Smooth muscle cell (in vitro differentiated cells): Measurements from ENCODE around the gene TK1. TPM values are rescaled to one million over a fixed set of nuclear protein-coding genes. Genes with fewer than 3 reads are reported as not detected.
"Not testable (repeated sequence)": the region's sequence is repeated elsewhere in the genome, so short reads cannot be mapped to it uniquely, and the experiment has no call there.

Source experiments
- DNase-seq: peaks from one replicate; lab custom pipeline; 2025; ENCODE audit not compliant: unreplicated experiment; lab: John Stamatoyannopoulos, UW
- H2AFZ ChIP-seq: fragments of 200-600 bp; sonication (generic); 2 replicates; pipeline ENCODE4 v1.6.0; 2016; ENCODE audit warnings: antibody characterized with exemption, low read depth, mild to moderate bottlenecking
- H3F3A ChIP-seq: fragments of 200-600 bp; sonication (generic); 2 replicates; pipeline ENCODE4 v1.6.0; 2017; ENCODE audit warnings: antibody characterized with exemption, low read depth
- H3K27ac ChIP-seq: fragments of 200-600 bp; sonication (generic); 2 replicates; pipeline ENCODE4 v1.5.1; 2016; ENCODE audit warnings: low read depth, mild to moderate bottlenecking
- H3K27me3 ChIP-seq: fragments of 200-600 bp; sonication (generic); 2 replicates; pipeline ENCODE4 v1.6.1; 2016; ENCODE audit warnings: low read depth, mild to moderate bottlenecking
- H3K36me3 ChIP-seq: fragments of 200-600 bp; sonication (generic); 2 replicates; pipeline ENCODE4 v1.5.1; 2016; ENCODE audit warnings: low read depth
- H3K4me1 ChIP-seq: fragments of 200-600 bp; sonication (generic); 2 replicates; pipeline ENCODE4 v1.5.1; 2016; ENCODE audit warnings: low read depth
- H3K4me2 ChIP-seq: fragments of 200-600 bp; sonication (generic); 2 replicates; pipeline ENCODE4 v1.6.0; 2016; ENCODE audit warnings: mild to moderate bottlenecking
- H3K4me3 ChIP-seq: fragments of 200-600 bp; sonication (generic); 2 replicates; pipeline ENCODE4 v1.5.1; 2016; ENCODE audit warnings: mild to moderate bottlenecking
- H3K79me2 ChIP-seq: fragments of 200-600 bp; sonication (generic); 2 replicates; pipeline ENCODE4 v1.6.0; 2016; ENCODE audit warnings: low read depth, mild to moderate bottlenecking
- H3K9ac ChIP-seq: fragments of 200-600 bp; sonication (generic); 2 replicates; pipeline ENCODE4 v1.6.0; 2016; ENCODE audit warnings: low read depth
- H3K9me3 ChIP-seq: fragments of 200-600 bp; sonication (generic); replicated peaks from 2 replicates; pipeline ENCODE4 v1.5.1; 2016; ENCODE audit warnings: low read depth
- H4K20me1 ChIP-seq: fragments of 200-600 bp; sonication (generic); 2 replicates; pipeline ENCODE4 v1.6.0; 2016; ENCODE audit warnings: low read depth
- CTCF ChIP-seq: fragments of 200-600 bp; sonication (generic); IDR thresholded peaks from 2 replicates; pipeline ENCODE4 v1.5.1; 2017; ENCODE audit warnings: borderline replicate concordance, mild to moderate bottlenecking, antibody characterized with exemption; ENCODE audit not compliant: insufficient read depth, poor library complexity, severe bottlenecking
- WGBS: methylation state at CpG from one replicate; pipeline ENCODE4 v1.1.7; 2016; ENCODE audit warnings: low lambda C conversion rate; 5-methylcytosine and 5-hydroxymethylcytosine counted together
- polyA plus RNA-seq: library from polyadenylated mRNA; unstranded; fragments of >200 nt; fragmentation: Nextera tagmentation; extraction: Ambion mirVana; gene quantifications from 2 replicates; pipeline ENCODE4 v1.2.1, GENCODE V29; 2016
- total RNA-seq: library from RNA; depleted of rRNA; stranded (reverse); fragments of >200 nt; gene quantifications from 2 replicates; pipeline ENCODE4 v1.2.3, GENCODE V29; 2014

TK1 gene
- total and polyA plus RNA-seq, 2 experiments from 2014 or later = 20.9 to 72.7 TPM

GRCh38 chr17:78142119-78142861 lies 44.6 kb downstream of the TK1 start:
- Histone ChIP-seq H3K4me1 (no peaks in the 10 kb centered on the region), H3K4me2 (no peak overlapping the region), H3K36me3 (no peaks in the 10 kb centered on the region), H3K27ac (no peak overlapping the region), H3K9ac (no peak overlapping the region), H4K20me1 (no peaks in the 10 kb centered on the region), H3K79me2 (no peaks in the 10 kb centered on the region), H3K9me3 (no peaks in the 10 kb centered on the region), H3F3A (no peaks in the 10 kb centered on the region), H3K4me3 (no peak overlapping the region), H3K27me3 (no peaks in the 10 kb centered on the region), H2AFZ (no peak overlapping the region)
- WGBS = 73% methylated on average over 16 of the region's 16 CpGs
- no peak for DNase-seq
- no peak for TF ChIP-seq CTCF

GRCh38 chr17:78141437-78142118 lies 45.3 kb downstream of the TK1 start:
- H3F3A ChIP-seq = no peaks in the 10 kb centered on the region
- H4K20me1 ChIP-seq = no peaks in the 10 kb centered on the region
- H3K4me1 ChIP-seq = no peaks in the 10 kb centered on the region
- H3K9me3 ChIP-seq = no peaks in the 10 kb centered on the region
- no peak for DNase-seq
- H3K36me3 ChIP-seq = no peaks in the 10 kb centered on the region
- no peak overlapping the region for H3K9ac ChIP-seq
- no peak overlapping the region for H3K4me2 ChIP-seq
- 77% methylated on average over 20 of the region's 20 CpGs for WGBS
- TF ChIP-seq CTCF = no peak
- no peaks in the 10 kb centered on the region for H3K27me3 ChIP-seq
- H3K79me2 ChIP-seq = no peaks in the 10 kb centered on the region
- H2AFZ ChIP-seq = no peak overlapping the region
- H3K27ac ChIP-seq = peak overlapping the region; percentile 3
- H3K4me3 ChIP-seq = no peak overlapping the region

- no peak overlapping the region for H3K4me2 ChIP-seq
- 40% methylated on average over 38 of the region's 58 CpGs for WGBS
- no peak overlapping the region for H3K4me3 ChIP-seq
- no peak overlapping the region for H3K9ac ChIP-seq
- H2AFZ ChIP-seq = no peak overlapping the region
- no peaks in the 10 kb centered on the region for H3K79me2 ChIP-seq
- no peaks in the 10 kb centered on the region for H4K20me1 ChIP-seq
- H3K9me3 ChIP-seq = no peaks in the 10 kb centered on the region
- no peaks in the 10 kb centered on the region for H3K36me3 ChIP-seq
- DNase-seq = peak; percentile 33
- TF ChIP-seq CTCF = no peak
- no peaks in the 10 kb centered on the region for H3K27me3 ChIP-seq
- no peak overlapping the region for H3K27ac ChIP-seq
- H3F3A ChIP-seq = no peaks in the 10 kb centered on the region
- H3K4me1 ChIP-seq = no peaks in the 10 kb centered on the region
These were observed 46.4 kb downstream of the TK1 start for GRCh38 chr17:78140169-78141051.

- H2AFZ ChIP-seq, H3F3A ChIP-seq, H3K9me3 ChIP-seq, H3K79me2 ChIP-seq, H3K36me3 ChIP-seq, DNase-seq, H3K27ac ChIP-seq, H3K9ac ChIP-seq, H3K4me1 ChIP-seq, H3K4me3 ChIP-seq, H4K20me1 ChIP-seq, H3K4me2 ChIP-seq, H3K27me3 ChIP-seq: not testable (repeated sequence)
- 90% methylated on average over 12 of the region's 12 CpGs for WGBS
These were observed 47.0 kb downstream of the TK1 start for GRCh38 chr17:78139861-78140168.
